Skeletal muscle tissue (tissue), 4 donors: ENCODE measurements around the gene SCN2B. TPM values are rescaled to one million over a fixed set of nuclear protein-coding genes. Genes with fewer than 3 reads are reported as not detected.
"Not testable (repeated sequence)": the region's sequence is repeated elsewhere in the genome, so short reads cannot be mapped to it uniquely, and the experiment has no call there.

Experiments
- H3K27ac ChIP-seq: one replicate; pipeline ENCODE4 v1.7.0; 2013; ENCODE audit warnings: mild to moderate bottlenecking, low read depth, low read length, inconsistent platforms
- H3K27me3 ChIP-seq, 3 donors: one replicate each; pipeline ENCODE4 v1.7.0; 2013; ENCODE audit warnings: low read length in 3 of 3; ENCODE audit not compliant: control insufficient read depth in 3 of 3, insufficient read depth in 3 of 3
- H3K36me3 ChIP-seq, 3 donors: one replicate each; pipeline ENCODE4 v1.7.0; 2013; ENCODE audit warnings: low read length in 3 of 3; ENCODE audit not compliant: control insufficient read depth in 3 of 3, insufficient read depth in 3 of 3
- H3K4me1 ChIP-seq, 3 donors: one replicate each; pipeline ENCODE4 v1.7.0; 2013; ENCODE audit warnings: low read length in 3 of 3, mild to moderate bottlenecking in 3 of 3; ENCODE audit not compliant: control insufficient read depth in 3 of 3, insufficient read depth in 3 of 3
- H3K4me3 ChIP-seq, 3 donors: one replicate each; pipeline ENCODE4 v1.7.0; 2013; ENCODE audit warnings: low read length in 3 of 3
- H3K9ac ChIP-seq, 3 donors: one replicate each; pipeline ENCODE4 v1.7.0; 2013; ENCODE audit warnings: low read length in 3 of 3, mild to moderate bottlenecking in 3 of 3, moderate library complexity in 2 of 3, low read depth in 1 of 3
- H3K9me3 ChIP-seq, 3 donors: one replicate each; pipeline ENCODE4 v1.7.0; 2013; ENCODE audit warnings: low read length in 3 of 3; ENCODE audit not compliant: control insufficient read depth in 3 of 3
- total RNA-seq: library from RNA; depleted of rRNA; stranded (reverse); fragments of >200 nt; gene quantifications from one replicate; pipeline ENCODE4 v1.2.3, GENCODE V29; 2014
- donor health status: Osteomylitis.

SCN2B gene
- total RNA-seq, 1 donor from 2014 or later, result 2.1 TPM

GRCh38 chr11:118198370-118198769 lies 21.9 kb upstream of the SCN2B start:
- peak overlapping the region; percentile 24 to 37 (median 34) for H3K4me3 ChIP-seq
- H3K36me3 ChIP-seq, result no peaks in the 10 kb centered on the region
- H3K9me3 ChIP-seq, result no peaks in the 10 kb centered on the region
- no peak overlapping the region for H3K27ac ChIP-seq
- peak overlapping the region in 2 of 3 donors; percentile 34 to 55 for H3K9ac ChIP-seq
- no peaks in the 10 kb centered on the region for H3K27me3 ChIP-seq
- H3K4me1 ChIP-seq, result peaks cover 17 to 21% (median 20%) of the 10 kb centered on the region in 3 donors

GRCh38 chr11:118194835-118195627 lies 18.6 kb upstream of the SCN2B start:
- H3K27ac ChIP-seq, result peak overlapping the region; percentile 67
- peak overlapping the region in 1 of 3 donors; percentile 22 for H3K4me3 ChIP-seq
- H3K9me3 ChIP-seq, result no peaks in the 10 kb centered on the region
- peaks cover 17 to 21% (median 20%) of the 10 kb centered on the region in 3 donors for H3K4me1 ChIP-seq
- H3K27me3 ChIP-seq, result no peaks in the 10 kb centered on the region
- H3K36me3 ChIP-seq, result no peaks in the 10 kb centered on the region
- H3K9ac ChIP-seq, result peak overlapping the region; percentile 42 to 67 (median 43)

- peak overlapping the region; percentile 67 for H3K27ac ChIP-seq
- H3K9ac ChIP-seq, result peak overlapping the region in 2 of 3 donors; percentile 42 to 67
- no peaks in the 10 kb centered on the region for H3K9me3 ChIP-seq
- no peaks in the 10 kb centered on the region for H3K27me3 ChIP-seq
- no peak overlapping the region for H3K4me3 ChIP-seq
- no peaks in the 10 kb centered on the region for H3K36me3 ChIP-seq
- peaks cover 17 to 21% (median 20%) of the 10 kb centered on the region in 3 donors for H3K4me1 ChIP-seq
Observed at GRCh38 chr11:118193910-118194566, 17.6 kb upstream of the SCN2B start.

- H3K9me3 ChIP-seq, H3K36me3 ChIP-seq, H3K9ac ChIP-seq, H3K4me3 ChIP-seq, H3K27me3 ChIP-seq, H3K27ac ChIP-seq: not testable (repeated sequence)
- peaks cover 17 to 21% (median 20%) of the 10 kb centered on the region in 3 donors for H3K4me1 ChIP-seq
Observed at GRCh38 chr11:118192817-118193216, 16.4 kb upstream of the SCN2B start.

- H3K9ac ChIP-seq, H3K4me3 ChIP-seq, H3K36me3 ChIP-seq, H3K9me3 ChIP-seq, H3K27ac ChIP-seq, H3K27me3 ChIP-seq: not testable (repeated sequence)
- peaks cover 17 to 21% (median 20%) of the 10 kb centered on the region in 3 donors for H3K4me1 ChIP-seq
Observed at GRCh38 chr11:118190942-118191506, 14.6 kb upstream of the SCN2B start.

- Histone ChIP-seq H3K27ac (no peak overlapping the region), H3K9me3 (no peaks in the 10 kb centered on the region), H3K4me1 (no peaks in the 10 kb centered on the region), H3K36me3 (no peaks in the 10 kb centered on the region), H3K9ac (no peak overlapping the region), H3K4me3 (no peak overlapping the region), H3K27me3 (no peaks in the 10 kb centered on the region)
Observed at GRCh38 chr11:118186346-118187107, 10.1 kb upstream of the SCN2B start.

GRCh38 chr11:118184784-118185579 lies 8.5 kb upstream of the SCN2B start:
- Histone ChIP-seq H3K9ac (no peak overlapping the region), H3K27ac (no peak overlapping the region), H3K36me3 (no peaks in the 10 kb centered on the region), H3K4me3 (no peak overlapping the region), H3K4me1 (peaks cover 4 to 9% (median 9%) of the 10 kb centered on the region in 3 donors), H3K27me3 (no peaks in the 10 kb centered on the region), H3K9me3 (no peaks in the 10 kb centered on the region)

- H3K27ac ChIP-seq, H3K27me3 ChIP-seq, H3K9ac ChIP-seq, H3K9me3 ChIP-seq, H3K36me3 ChIP-seq, H3K4me3 ChIP-seq: not testable (repeated sequence)
- peaks cover 8 to 12% (median 12%) of the 10 kb centered on the region in 3 donors for H3K4me1 ChIP-seq
Observed at GRCh38 chr11:118183691-118184090, 7.3 kb upstream of the SCN2B start.

GRCh38 chr11:118180300-118180703 lies 3.9 kb upstream of the SCN2B start:
- H3K4me1 ChIP-seq, result peaks cover 13 to 23% (median 22%) of the 10 kb centered on the region in 3 donors
- H3K27ac ChIP-seq, result peak overlapping the region; percentile 28
- H3K4me3 ChIP-seq, result peak overlapping the region; percentile 50 to 70 (median 54)
- no peaks in the 10 kb centered on the region for H3K9me3 ChIP-seq
- peak overlapping the region; percentile 30 to 84 (median 45) for H3K9ac ChIP-seq
- no peaks in the 10 kb centered on the region for H3K27me3 ChIP-seq
- H3K36me3 ChIP-seq, result no peaks in the 10 kb centered on the region
